Effector memory CD4-positive, alpha-beta T cell (primary cell): ENCODE results near the gene GTF2H4.

Experiments used
- DNase-seq, 3 donors: peaks; one replicate each; pipeline ENCODE4 v3.0.0-alpha.2; 2020
- H3K27ac ChIP-seq: 2 replicates; pipeline ENCODE4 v1.7.0; 2013; ENCODE audit warnings: mild to moderate bottlenecking, low read length, moderate library complexity; ENCODE audit not compliant: insufficient read depth, poor library complexity, severe bottlenecking
- H3K27me3 ChIP-seq: replicated peaks from 2 replicates; pipeline ENCODE4 v1.7.0; 2013; ENCODE audit warnings: mild to moderate bottlenecking, low read length; ENCODE audit not compliant: insufficient read depth, control insufficient read depth, poor library complexity, severe bottlenecking
- H3K36me3 ChIP-seq: 2 replicates; pipeline ENCODE4 v1.7.0; 2013; ENCODE audit warnings: mild to moderate bottlenecking, low read length, moderate library complexity; ENCODE audit not compliant: control insufficient read depth, insufficient read depth
- H3K4me1 ChIP-seq: 2 replicates; pipeline ENCODE4 v1.7.0; 2013; ENCODE audit warnings: low read length, mild to moderate bottlenecking; ENCODE audit not compliant: control insufficient read depth, insufficient read depth, poor library complexity, severe bottlenecking
- H3K4me3 ChIP-seq: 2 replicates; pipeline ENCODE4 v1.7.0; 2013; ENCODE audit warnings: low read length, low read depth, mild to moderate bottlenecking; ENCODE audit not compliant: insufficient read depth, poor library complexity, severe bottlenecking
- H3K9me3 ChIP-seq: 2 replicates; pipeline ENCODE4 v1.7.0; 2013; ENCODE audit warnings: mild to moderate bottlenecking, low read length, moderate library complexity; ENCODE audit not compliant: control insufficient read depth

Gene GTF2H4

GRCh38 chr6:30882759-30883684 lies 25.0 kb upstream of the GTF2H4 start:
- Histone ChIP-seq H3K36me3 (no peaks in the 10 kb centered on the region), H3K4me3 (no peak overlapping the region), H3K4me1 (peaks cover 28% of the 10 kb centered on the region), H3K9me3 (no peaks in the 10 kb centered on the region), H3K27me3 (no peaks in the 10 kb centered on the region), H3K27ac (no peak overlapping the region)
- no peak for DNase-seq

- peaks cover 28% of the 10 kb centered on the region for H3K4me1 ChIP-seq
- H3K27me3 ChIP-seq, result no peaks in the 10 kb centered on the region
- H3K9me3 ChIP-seq, result no peaks in the 10 kb centered on the region
- H3K27ac ChIP-seq, result no peak within 1 kb of the TSS
- peak within 1 kb of the TSS; percentile 67 for H3K4me3 ChIP-seq
- H3K36me3 ChIP-seq, result no peaks in the 10 kb centered on the region
- DNase-seq, result peak; percentile 19 to 38 (median 31)
Observed at GRCh38 chr6:30883685-30884520, 24.1 kb upstream of the GTF2H4 start, which contains the start of gene DDR1. DDR1 (plus strand) TSS chr6:30884519; CDS start chr6:30888730, 4,211 bp downstream.

DNA sequence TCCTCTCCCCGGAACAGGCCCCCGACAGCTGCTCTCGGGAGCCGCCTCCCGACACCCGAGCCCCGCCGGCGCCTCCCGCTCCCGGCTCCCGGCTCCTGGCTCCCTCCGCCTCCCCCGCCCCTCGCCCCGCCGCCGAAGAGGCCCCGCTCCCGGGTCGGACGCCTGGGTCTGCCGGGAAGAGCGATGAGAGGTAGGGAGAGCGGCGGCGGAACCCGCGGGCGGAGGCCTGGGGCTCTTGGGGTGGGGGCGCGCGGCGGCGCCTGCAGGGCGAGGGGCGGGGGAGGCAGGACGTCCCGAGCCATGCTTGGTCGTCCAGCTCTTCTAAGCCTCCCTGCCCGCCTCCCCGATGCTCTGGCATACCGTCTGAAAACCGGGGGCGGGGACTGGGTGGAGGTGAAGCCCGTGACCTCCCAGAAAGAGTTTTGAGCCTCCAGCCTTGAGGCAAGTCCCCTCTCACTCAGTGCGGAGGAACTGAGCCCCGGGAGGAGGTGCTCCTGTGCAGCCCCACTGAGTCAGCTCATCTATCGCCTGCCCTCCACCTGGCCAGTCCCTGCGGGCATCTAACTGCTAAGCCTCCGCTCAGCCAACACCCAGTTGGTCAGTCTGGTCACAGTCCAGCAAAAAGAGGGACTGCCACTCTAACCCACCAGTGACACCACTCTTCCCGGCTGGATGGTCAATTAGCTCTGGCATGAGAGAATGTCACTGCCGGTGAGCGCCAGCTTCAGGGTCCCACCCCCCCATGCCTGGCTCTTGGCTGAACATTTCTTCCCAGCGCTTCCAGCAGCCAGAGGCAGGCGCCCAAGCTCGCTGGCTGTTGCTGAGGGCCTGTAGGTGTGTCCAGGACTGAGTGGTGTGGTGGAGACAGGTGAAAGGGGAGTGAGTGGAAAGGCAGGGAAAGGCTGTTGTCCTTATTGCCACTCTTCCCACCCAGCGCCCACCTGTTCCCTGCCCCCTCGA lies 23.2 kb upstream of the GTF2H4 start:
- DNase-seq, result no peak
- Histone ChIP-seq H3K36me3 (no peaks in the 10 kb centered on the region), H3K9me3 (no peaks in the 10 kb centered on the region), H3K4me3 (peak overlapping the region; percentile 67), H3K27ac (no peak overlapping the region), H3K27me3 (no peaks in the 10 kb centered on the region), H3K4me1 (peaks cover 28% of the 10 kb centered on the region)

- DNase-seq, result no peak
- no peak overlapping the region for H3K4me3 ChIP-seq
- no peaks in the 10 kb centered on the region for H3K9me3 ChIP-seq
- no peaks in the 10 kb centered on the region for H3K27me3 ChIP-seq
- H3K36me3 ChIP-seq, result no peaks in the 10 kb centered on the region
- peaks cover 28% of the 10 kb centered on the region for H3K4me1 ChIP-seq
- no peak overlapping the region for H3K27ac ChIP-seq
Observed at GRCh38 chr6:30885481-30885998, 22.5 kb upstream of the GTF2H4 start.

DNA sequence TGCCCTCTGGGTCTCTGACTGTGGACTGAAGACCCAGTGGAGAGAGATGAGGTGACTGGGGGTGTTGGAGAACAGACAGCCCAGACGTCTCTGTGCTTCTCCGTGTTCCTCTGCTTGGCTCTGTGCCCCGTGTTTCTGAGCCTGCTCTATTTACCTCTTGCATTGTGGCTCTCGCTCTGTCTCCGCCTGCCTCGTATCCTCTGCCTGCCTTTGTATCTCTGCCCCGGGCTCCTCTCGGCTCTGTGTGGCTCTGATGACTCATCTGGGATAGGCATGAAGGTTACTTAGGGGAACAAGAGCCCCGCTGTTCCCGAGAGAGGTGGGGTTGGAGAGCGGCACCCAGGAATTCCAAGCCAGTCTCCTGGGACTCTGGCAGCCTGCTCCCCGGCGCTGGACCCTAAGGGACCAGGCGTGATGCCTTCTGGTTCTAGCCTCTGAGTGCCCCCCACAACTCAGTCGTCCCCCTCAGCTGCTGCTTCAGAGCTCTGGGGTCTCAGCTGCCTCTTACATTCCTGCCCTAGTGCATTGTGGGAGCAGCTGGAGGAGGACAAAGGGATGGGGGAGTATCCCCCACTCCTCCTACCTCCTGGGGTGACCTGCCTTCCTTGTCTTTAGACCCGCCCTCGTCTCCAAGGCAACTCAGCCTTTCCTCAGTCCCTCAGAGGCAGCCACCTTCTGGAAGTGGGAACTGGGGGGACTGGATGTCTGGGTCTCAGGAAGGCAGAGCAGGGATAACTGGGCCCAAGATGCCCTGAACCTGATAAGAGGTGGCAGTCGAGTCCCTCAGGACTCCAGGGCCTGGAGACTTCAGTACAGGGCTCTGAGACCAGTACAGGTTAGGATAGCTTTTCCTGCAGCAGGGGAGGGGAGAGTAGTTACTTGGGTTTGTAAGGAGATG lies 21.8 kb upstream of the GTF2H4 start:
- no peak overlapping the region for H3K27ac ChIP-seq
- peaks cover 28% of the 10 kb centered on the region for H3K4me1 ChIP-seq
- no peaks in the 10 kb centered on the region for H3K9me3 ChIP-seq
- no peaks in the 10 kb centered on the region for H3K36me3 ChIP-seq
- no peak overlapping the region for H3K4me3 ChIP-seq
- H3K27me3 ChIP-seq, result no peaks in the 10 kb centered on the region
- DNase-seq, result no peak

DNA sequence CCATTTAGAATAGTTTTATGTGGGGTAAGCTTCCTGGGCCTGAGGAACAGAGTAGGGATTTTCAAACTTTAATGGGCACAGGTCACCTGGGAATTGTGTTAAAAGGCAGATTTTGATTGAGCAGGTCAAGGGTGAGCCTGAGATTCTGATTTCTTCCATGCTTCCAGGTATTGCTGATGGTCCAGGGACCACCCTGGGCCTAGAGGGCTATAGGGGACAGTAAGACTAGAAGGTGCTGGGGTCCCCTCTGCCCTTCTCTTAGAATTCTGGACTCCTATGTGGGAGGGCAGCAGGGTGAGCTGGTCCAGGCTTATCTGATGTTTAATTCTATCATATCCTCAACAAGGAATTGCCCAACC lies 21.1 kb upstream of the GTF2H4 start:
- H3K9me3 ChIP-seq, result no peaks in the 10 kb centered on the region
- DNase-seq, result no peak
- peaks cover 28% of the 10 kb centered on the region for H3K4me1 ChIP-seq
- no peak overlapping the region for H3K27ac ChIP-seq
- no peaks in the 10 kb centered on the region for H3K36me3 ChIP-seq
- H3K4me3 ChIP-seq, result no peak overlapping the region
- H3K27me3 ChIP-seq, result no peaks in the 10 kb centered on the region

GRCh38 chr6:30887901-30888815 lies 19.8 kb upstream of the GTF2H4 start:
- Histone ChIP-seq H3K27ac (no peak overlapping the region), H3K4me1 (peaks cover 28% of the 10 kb centered on the region), H3K9me3 (no peaks in the 10 kb centered on the region), H3K4me3 (no peak overlapping the region), H3K27me3 (no peaks in the 10 kb centered on the region), H3K36me3 (no peaks in the 10 kb centered on the region)
- no peak for DNase-seq

DNA sequence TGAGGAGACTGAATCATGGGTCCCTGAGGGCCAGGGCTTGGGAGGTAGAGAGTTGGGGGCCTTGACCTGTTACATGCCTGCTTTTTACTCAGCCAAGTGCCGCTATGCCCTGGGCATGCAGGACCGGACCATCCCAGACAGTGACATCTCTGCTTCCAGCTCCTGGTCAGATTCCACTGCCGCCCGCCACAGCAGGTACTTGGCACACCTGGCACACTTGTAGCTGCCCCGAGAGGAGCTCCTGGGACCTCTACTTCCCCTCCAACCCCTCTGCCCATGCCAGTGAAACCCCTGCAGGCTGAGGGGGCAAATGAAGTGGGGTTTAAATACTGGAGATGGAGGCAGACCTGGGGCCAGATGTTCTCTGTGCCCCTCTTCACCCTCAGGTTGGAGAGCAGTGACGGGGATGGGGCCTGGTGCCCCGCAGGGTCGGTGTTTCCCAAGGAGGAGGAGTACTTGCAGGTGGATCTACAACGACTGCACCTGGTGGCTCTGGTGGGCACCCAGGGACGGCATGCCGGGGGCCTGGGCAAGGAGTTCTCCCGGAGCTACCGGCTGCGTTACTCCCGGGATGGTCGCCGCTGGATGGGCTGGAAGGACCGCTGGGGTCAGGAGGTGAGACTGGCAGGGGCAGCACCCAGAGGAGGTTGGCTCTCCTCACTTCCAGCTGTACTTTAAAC lies 19.1 kb upstream of the GTF2H4 start:
- Histone ChIP-seq H3K27me3 (no peaks in the 10 kb centered on the region), H3K9me3 (no peaks in the 10 kb centered on the region), H3K36me3 (no peaks in the 10 kb centered on the region), H3K27ac (no peak overlapping the region), H3K4me1 (peaks cover 22% of the 10 kb centered on the region), H3K4me3 (no peak overlapping the region)
- DNase-seq, result no peak
